Measurements from ENCODE around the gene LIME1.

LIME1 gene

GRCh38 chr20:63778034-63778752 lies 41.7 kb downstream of the LIME1 start:
- peaks cover 17% of the 10 kb centered on the region for H3K4me1 Mint-ChIP-seq

DNA sequence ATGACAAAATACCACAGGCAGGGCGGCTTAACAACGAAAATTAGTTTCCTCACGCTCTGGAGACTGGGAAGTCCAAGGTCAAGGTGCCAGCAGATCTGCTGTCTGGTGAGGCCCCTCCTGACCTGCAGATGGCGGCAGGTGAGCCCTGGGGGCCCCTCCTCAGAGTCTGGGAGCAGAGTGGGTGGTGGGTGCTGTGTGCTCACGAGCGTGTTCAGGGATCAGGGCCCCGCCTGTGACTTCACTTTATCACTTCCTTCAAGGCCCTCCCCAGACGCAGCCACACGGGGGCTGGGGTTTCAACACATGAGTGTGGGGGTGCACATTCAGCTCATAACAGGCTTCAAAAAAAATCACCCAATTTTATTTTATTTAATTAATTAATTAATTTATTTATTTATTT lies 42.4 kb downstream of the LIME1 start:
- Mint-ChIP-seq H3K9me3 (no peaks in the 10 kb centered on the region), H3K27ac (no peak overlapping the region), H3K27me3 (no peaks in the 10 kb centered on the region), H3K4me1 (peaks cover 17% of the 10 kb centered on the region), H3K4me3 (no peak overlapping the region), H3K36me3 (no peaks in the 10 kb centered on the region)

More at GRCh38 chr20:63778034-63778752, 41.7 kb downstream of the LIME1 start:
- Mint-ChIP-seq H3K36me3 (no peaks in the 10 kb centered on the region), H3K4me3 (no peak overlapping the region), H3K27me3 (no peaks in the 10 kb centered on the region), H3K27ac (no peak overlapping the region), H3K9me3 (no peaks in the 10 kb centered on the region)

GRCh38 chr20:63781181-63781580 lies 44.7 kb downstream of the LIME1 start:
- H3K27me3 Mint-ChIP-seq, result no peaks in the 10 kb centered on the region
- H3K4me1 Mint-ChIP-seq, result peaks cover 12% of the 10 kb centered on the region
- H3K9me3 Mint-ChIP-seq, result no peaks in the 10 kb centered on the region
- no peaks in the 10 kb centered on the region for H3K36me3 Mint-ChIP-seq
- no peak overlapping the region for H3K27ac Mint-ChIP-seq
- no peak overlapping the region for H3K4me3 Mint-ChIP-seq

DNA sequence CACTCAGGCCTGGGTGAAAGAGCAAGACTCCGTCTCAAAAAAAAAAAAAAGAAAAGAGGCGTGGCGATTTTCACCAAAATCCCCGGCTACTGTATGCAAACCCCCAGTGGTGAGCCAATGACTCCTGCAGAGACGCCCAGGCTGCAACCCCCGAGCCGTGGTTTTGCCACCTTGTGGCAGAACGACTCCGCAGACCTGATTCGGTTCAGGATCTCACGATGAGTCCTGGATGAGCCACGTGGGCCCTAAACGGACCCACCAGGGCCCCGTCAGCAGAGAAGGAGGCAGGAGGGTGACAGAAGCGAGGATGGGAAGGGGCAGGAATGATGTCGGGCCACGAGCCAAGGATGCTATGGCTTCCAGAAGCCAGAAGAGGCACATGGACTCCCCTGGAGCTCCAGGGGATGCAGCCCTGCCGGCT lies 45.6 kb downstream of the LIME1 start:
- H3K36me3 Mint-ChIP-seq, result no peaks in the 10 kb centered on the region
- no peaks in the 10 kb centered on the region for H3K27me3 Mint-ChIP-seq
- peaks cover 12% of the 10 kb centered on the region for H3K4me1 Mint-ChIP-seq
- no peak overlapping the region for H3K4me3 Mint-ChIP-seq
- H3K27ac Mint-ChIP-seq, result no peak overlapping the region
- no peaks in the 10 kb centered on the region for H3K9me3 Mint-ChIP-seq

GRCh38 chr20:63782521-63782971 lies 46.1 kb downstream of the LIME1 start:
- H3K27ac Mint-ChIP-seq, result peak overlapping the region; percentile 30
- H3K4me1 Mint-ChIP-seq, result peaks cover 12% of the 10 kb centered on the region
- no peak overlapping the region for H3K4me3 Mint-ChIP-seq
- H3K9me3 Mint-ChIP-seq, result no peaks in the 10 kb centered on the region
- H3K27me3 Mint-ChIP-seq, result no peaks in the 10 kb centered on the region
- H3K36me3 Mint-ChIP-seq, result no peaks in the 10 kb centered on the region

- Mint-ChIP-seq H3K9me3 (no peaks in the 10 kb centered on the region), H3K27ac (no peak overlapping the region), H3K36me3 (no peaks in the 10 kb centered on the region), H3K4me3 (no peak overlapping the region), H3K4me1 (peaks cover 12% of the 10 kb centered on the region), H3K27me3 (no peaks in the 10 kb centered on the region)
Observed at GRCh38 chr20:63783970-63784369, 47.5 kb downstream of the LIME1 start.

DNA sequence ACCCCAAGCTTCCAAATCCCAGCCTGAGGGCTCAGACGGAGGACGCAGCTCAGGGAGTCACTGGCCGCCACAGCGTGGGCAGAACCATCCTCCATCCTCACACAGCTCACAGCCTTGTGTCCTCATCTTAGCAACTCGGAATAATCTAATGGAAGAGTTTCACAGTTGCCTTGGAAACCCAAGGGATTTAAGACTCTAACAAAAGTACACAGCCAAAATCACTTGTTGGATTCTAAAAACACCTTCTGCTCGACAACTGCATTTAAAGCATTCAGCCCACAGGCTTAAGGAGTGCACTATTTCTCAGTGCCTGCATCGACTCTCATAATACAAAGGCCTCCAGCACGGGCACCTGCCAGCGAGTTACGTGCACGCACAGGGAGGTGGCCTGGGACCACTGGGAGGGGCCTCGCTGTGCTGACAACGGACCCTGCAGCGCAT lies 49.2 kb downstream of the LIME1 start:
- no peak overlapping the region for H3K4me3 Mint-ChIP-seq
- H3K4me1 Mint-ChIP-seq, result peaks cover 12% of the 10 kb centered on the region
- H3K9me3 Mint-ChIP-seq, result no peaks in the 10 kb centered on the region
- H3K27ac Mint-ChIP-seq, result no peak overlapping the region
- no peaks in the 10 kb centered on the region for H3K27me3 Mint-ChIP-seq
- H3K36me3 Mint-ChIP-seq, result no peaks in the 10 kb centered on the region

- peaks cover 5% of the 10 kb centered on the region for H3K4me1 Mint-ChIP-seq
- H3K27ac Mint-ChIP-seq, result no peak overlapping the region
- H3K4me3 Mint-ChIP-seq, result no peak overlapping the region
- H3K36me3 Mint-ChIP-seq, result no peaks in the 10 kb centered on the region
- no peaks in the 10 kb centered on the region for H3K27me3 Mint-ChIP-seq
- H3K9me3 Mint-ChIP-seq, result no peaks in the 10 kb centered on the region
Observed at GRCh38 chr20:63787302-63787701, 50.8 kb downstream of the LIME1 start.

- H3K27ac Mint-ChIP-seq, result no peak overlapping the region
- H3K27me3 Mint-ChIP-seq, result no peaks in the 10 kb centered on the region
- no peaks in the 10 kb centered on the region for H3K9me3 Mint-ChIP-seq
- no peak overlapping the region for H3K4me3 Mint-ChIP-seq
- peaks cover under 1% of the 10 kb centered on the region for H3K4me1 Mint-ChIP-seq
- no peaks in the 10 kb centered on the region for H3K36me3 Mint-ChIP-seq
Observed at GRCh38 chr20:63787749-63788148, 51.3 kb downstream of the LIME1 start.

All from activated naive CD4-positive, alpha-beta T cell treated with anti-CD3 and anti-CD28 coated beads, Interleukin-2, amount 50 U/mL, for 24 hours (primary cell).